ENCODE data around the gene AGER.
A peak's percentile ranks its signal among the peaks of the same experiment; 100 is the strongest.

AGER gene

GRCh38 chr6:32223258-32224235 is 39.5 kb upstream of the AGER start, which contains the start of gene NOTCH4:
Gene NOTCH4, minus strand, starts transcription at chr6:32224067. Its CDS starts 139 bp downstream, at chr6:32223928.
- Histone ChIP-seq H4K20me1 (ENCODE audit: insufficient read depth, low read length, poor library complexity, severe bottlenecking) (no peaks in the 10 kb centered on the region), H3K27me3 (ENCODE audit: insufficient read depth, low read length, poor library complexity, severe bottlenecking) (no peaks in the 10 kb centered on the region), H3K9me3 (ENCODE audit: insufficient read depth, low read depth, low read length) (no peaks in the 10 kb centered on the region), H3K4me3 (ENCODE audit: low read length, poor library complexity, severe bottlenecking) (no peak within 1 kb of the TSS), H3F3A (ENCODE audit: low read depth) (no peaks in the 10 kb centered on the region), H3K79me2 (ENCODE audit: insufficient read depth, low read length) (no peaks in the 10 kb centered on the region), H3K36me3 (ENCODE audit: insufficient read depth, low read length) (no peaks in the 10 kb centered on the region), H3K4me2 (ENCODE audit: low read depth, low read length, poor library complexity, severe bottlenecking) (no peak within 1 kb of the TSS), H2AFZ (ENCODE audit: low read length) (peak within 1 kb of the TSS; percentile 56; the same call in 1 of the 2 replicates), H3K9me2 (replicated peaks; ENCODE audit: low read depth, low read length) (no peaks in the 10 kb centered on the region), H3K9ac (ENCODE audit: low read depth, low read length, poor library complexity, severe bottlenecking) (no peak within 1 kb of the TSS), H3K4me1 (ENCODE audit: insufficient read depth, low read length, poor library complexity, severe bottlenecking) (peaks cover 5% of the 10 kb centered on the region)
- TF ChIP-seq EZH2phosphoT487 (IDR thresholded peaks at IDR 0.05; ENCODE audit: borderline replicate concordance) (no peak), CTCF (conservative IDR thresholded peaks at IDR 0.05; ENCODE audit: low read length) (no peak)

GRCh38 chr6:32222333-32223230 is 38.5 kb upstream of the AGER start:
- no peaks in the 10 kb centered on the region for H4K20me1 ChIP-seq (ENCODE audit: insufficient read depth, low read length, poor library complexity, severe bottlenecking)
- no peaks in the 10 kb centered on the region for H3K79me2 ChIP-seq (ENCODE audit: insufficient read depth, low read length)
- 0 out of 2 replicates have a peak overlapping the region, but pooled peaks have one; percentile 45 for H2AFZ ChIP-seq (ENCODE audit: low read length)
- no peaks in the 10 kb centered on the region for H3K9me2 ChIP-seq (replicated peaks; ENCODE audit: low read depth, low read length)
- no peak overlapping the region for H3K4me2 ChIP-seq (ENCODE audit: low read depth, low read length, poor library complexity, severe bottlenecking)
- no peaks in the 10 kb centered on the region for H3K9me3 ChIP-seq (ENCODE audit: insufficient read depth, low read depth, low read length)
- peaks cover 5% of the 10 kb centered on the region for H3K4me1 ChIP-seq (ENCODE audit: insufficient read depth, low read length, poor library complexity, severe bottlenecking)
- no peak overlapping the region for H3K4me3 ChIP-seq (ENCODE audit: low read length, poor library complexity, severe bottlenecking)
- TF ChIP-seq EZH2phosphoT487 (IDR thresholded peaks at IDR 0.05; ENCODE audit: borderline replicate concordance) (no peak), CTCF (conservative IDR thresholded peaks at IDR 0.05; ENCODE audit: low read length) (no peak)
- no peaks in the 10 kb centered on the region for H3K36me3 ChIP-seq (ENCODE audit: insufficient read depth, low read length)
- H3F3A ChIP-seq (ENCODE audit: low read depth): no peaks in the 10 kb centered on the region
- H3K27me3 ChIP-seq (ENCODE audit: insufficient read depth, low read length, poor library complexity, severe bottlenecking): no peaks in the 10 kb centered on the region
- no peak overlapping the region for H3K9ac ChIP-seq (ENCODE audit: low read depth, low read length, poor library complexity, severe bottlenecking)

GRCh38 chr6:32220021-32220420 is 36.0 kb upstream of the AGER start:
- Histone ChIP-seq H3K9me3 (ENCODE audit: insufficient read depth, low read depth, low read length) (no peaks in the 10 kb centered on the region), H3K79me2 (ENCODE audit: insufficient read depth, low read length) (no peaks in the 10 kb centered on the region), H2AFZ (ENCODE audit: low read length) (no peak overlapping the region), H4K20me1 (ENCODE audit: insufficient read depth, low read length, poor library complexity, severe bottlenecking) (no peaks in the 10 kb centered on the region), H3K36me3 (ENCODE audit: insufficient read depth, low read length) (no peaks in the 10 kb centered on the region), H3K4me3 (ENCODE audit: low read length, poor library complexity, severe bottlenecking) (no peak overlapping the region), H3K9me2 (replicated peaks; ENCODE audit: low read depth, low read length) (no peaks in the 10 kb centered on the region), H3K27me3 (ENCODE audit: insufficient read depth, low read length, poor library complexity, severe bottlenecking) (no peaks in the 10 kb centered on the region), H3K9ac (ENCODE audit: low read depth, low read length, poor library complexity, severe bottlenecking) (no peak overlapping the region), H3K4me2 (ENCODE audit: low read depth, low read length, poor library complexity, severe bottlenecking) (no peak overlapping the region), H3F3A (ENCODE audit: low read depth) (no peaks in the 10 kb centered on the region), H3K4me1 (ENCODE audit: insufficient read depth, low read length, poor library complexity, severe bottlenecking) (peaks cover 5% of the 10 kb centered on the region)
- no peak for TF ChIP-seq CTCF (conservative IDR thresholded peaks at IDR 0.05; ENCODE audit: low read length)
- TF ChIP-seq EZH2phosphoT487 (IDR thresholded peaks at IDR 0.05; ENCODE audit: borderline replicate concordance): no peak

Data from Loucy (cell line).